Coronary artery (tissue), 2 donors: ENCODE measurements around the gene COL27A1.

Source experiments
- DNase-seq: peaks from one replicate; pipeline ENCODE4 v3.0.0-alpha.2; 2017; ENCODE audit warnings: low spot score
- H3K27ac ChIP-seq, 2 donors: fragments of 200-600 bp; sonication (generic); one replicate each; pipeline ENCODE4 v1.5.1; 2016 to 2019
- H3K4me3 ChIP-seq: fragments of 200-600 bp; sonication (generic); 2 replicates; pipeline ENCODE4 v1.5.1; 2016; ENCODE audit warnings: mild to moderate bottlenecking, moderate library complexity
- TF ChIP-seq, protein P1 (sequence below): fragments of 200-600 bp; sonication (generic); IDR thresholded peaks from one replicate; pipeline ENCODE4 v1.5.1; 2019; ENCODE audit warnings: antibody characterized with exemption

The COL27A1 gene

DNA sequence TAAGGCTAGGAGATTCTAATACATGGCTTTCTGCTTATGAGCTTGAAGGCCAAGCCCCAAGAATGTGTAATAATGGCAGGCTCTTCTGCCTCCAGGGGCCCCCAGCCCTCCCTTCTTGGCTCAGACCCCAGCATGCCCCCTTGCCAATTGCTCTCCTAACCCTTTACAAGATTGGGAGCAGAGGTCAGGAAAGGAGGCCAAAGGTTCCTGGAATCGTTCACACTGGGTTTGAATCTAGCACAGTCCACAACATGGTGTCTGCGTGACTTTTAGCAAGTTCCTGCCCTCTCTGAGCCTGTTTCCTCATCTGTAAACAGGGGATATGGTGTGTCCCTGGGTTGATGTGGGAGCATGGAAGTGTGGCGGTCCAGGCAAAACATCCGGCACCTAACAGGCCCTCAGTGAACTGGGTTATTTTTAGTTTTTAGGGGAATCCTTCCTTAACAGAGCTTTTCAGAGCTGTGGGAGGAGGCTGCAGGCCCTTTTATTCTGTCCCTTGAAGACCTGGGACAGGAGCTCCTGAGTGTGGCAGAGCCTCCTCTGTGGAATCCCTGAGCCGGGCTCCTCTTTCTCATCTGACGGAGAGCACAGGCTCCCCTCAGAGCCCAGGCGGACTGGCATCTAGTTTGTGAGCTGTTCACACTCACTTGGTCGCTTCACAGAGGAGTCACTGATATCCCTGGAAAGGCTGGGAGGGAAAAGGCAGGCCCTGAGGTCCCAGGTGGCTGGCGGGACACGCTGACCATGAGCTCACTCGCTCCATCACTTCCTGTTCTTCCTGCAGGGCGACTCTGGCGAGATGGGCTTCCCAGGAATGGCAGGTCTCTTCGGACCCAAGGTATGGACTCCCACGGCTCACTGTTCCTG is 144.2 kb downstream of the COL27A1 start:
- H3K4me3 ChIP-seq, result no peak overlapping the region
- TF ChIP-seq, protein P1, sequence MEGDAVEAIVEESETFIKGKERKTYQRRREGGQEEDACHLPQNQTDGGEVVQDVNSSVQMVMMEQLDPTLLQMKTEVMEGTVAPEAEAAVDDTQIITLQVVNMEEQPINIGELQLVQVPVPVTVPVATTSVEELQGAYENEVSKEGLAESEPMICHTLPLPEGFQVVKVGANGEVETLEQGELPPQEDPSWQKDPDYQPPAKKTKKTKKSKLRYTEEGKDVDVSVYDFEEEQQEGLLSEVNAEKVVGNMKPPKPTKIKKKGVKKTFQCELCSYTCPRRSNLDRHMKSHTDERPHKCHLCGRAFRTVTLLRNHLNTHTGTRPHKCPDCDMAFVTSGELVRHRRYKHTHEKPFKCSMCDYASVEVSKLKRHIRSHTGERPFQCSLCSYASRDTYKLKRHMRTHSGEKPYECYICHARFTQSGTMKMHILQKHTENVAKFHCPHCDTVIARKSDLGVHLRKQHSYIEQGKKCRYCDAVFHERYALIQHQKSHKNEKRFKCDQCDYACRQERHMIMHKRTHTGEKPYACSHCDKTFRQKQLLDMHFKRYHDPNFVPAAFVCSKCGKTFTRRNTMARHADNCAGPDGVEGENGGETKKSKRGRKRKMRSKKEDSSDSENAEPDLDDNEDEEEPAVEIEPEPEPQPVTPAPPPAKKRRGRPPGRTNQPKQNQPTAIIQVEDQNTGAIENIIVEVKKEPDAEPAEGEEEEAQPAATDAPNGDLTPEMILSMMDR, result no peak
- DNase-seq, result peak; percentile 38
- no peak overlapping the region for H3K27ac ChIP-seq

DNA sequence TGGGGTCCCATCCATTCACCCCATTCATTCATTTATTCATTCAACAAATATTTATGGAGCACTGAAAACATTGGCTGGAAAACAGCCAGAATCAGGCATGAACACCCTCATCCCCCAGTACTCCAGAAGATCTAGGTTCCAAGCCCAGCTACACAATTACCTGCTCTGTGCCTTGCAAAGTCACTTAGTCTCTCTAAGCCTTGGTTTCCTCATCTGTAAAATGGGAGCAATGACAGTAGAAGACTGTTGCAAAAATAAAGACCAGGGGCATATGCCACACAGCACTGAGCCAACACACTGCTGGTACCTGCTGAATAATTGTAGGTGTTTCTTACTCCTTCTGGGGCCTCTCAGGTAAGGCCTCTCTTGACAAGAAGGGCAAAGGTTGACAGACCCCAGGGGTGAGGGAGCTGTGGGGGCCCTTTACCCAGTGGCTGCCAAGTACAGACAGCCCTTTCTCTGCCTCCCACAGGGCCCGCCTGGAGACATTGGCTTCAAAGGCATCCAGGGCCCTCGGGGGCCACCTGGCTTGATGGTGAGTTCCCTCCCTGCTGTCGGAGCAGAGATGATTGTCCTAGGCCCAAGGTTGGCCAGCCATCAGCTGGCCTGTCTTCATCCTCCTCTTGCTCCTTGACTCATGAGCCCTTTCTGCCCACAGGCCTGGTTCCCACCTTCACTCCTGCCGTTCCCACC is 145.0 kb downstream of the COL27A1 start:
- H3K4me3 ChIP-seq, result no peak overlapping the region
- H3K27ac ChIP-seq, result no peak overlapping the region
- peak; percentile 46 for DNase-seq
- TF ChIP-seq, protein P1, result no peak

DNA sequence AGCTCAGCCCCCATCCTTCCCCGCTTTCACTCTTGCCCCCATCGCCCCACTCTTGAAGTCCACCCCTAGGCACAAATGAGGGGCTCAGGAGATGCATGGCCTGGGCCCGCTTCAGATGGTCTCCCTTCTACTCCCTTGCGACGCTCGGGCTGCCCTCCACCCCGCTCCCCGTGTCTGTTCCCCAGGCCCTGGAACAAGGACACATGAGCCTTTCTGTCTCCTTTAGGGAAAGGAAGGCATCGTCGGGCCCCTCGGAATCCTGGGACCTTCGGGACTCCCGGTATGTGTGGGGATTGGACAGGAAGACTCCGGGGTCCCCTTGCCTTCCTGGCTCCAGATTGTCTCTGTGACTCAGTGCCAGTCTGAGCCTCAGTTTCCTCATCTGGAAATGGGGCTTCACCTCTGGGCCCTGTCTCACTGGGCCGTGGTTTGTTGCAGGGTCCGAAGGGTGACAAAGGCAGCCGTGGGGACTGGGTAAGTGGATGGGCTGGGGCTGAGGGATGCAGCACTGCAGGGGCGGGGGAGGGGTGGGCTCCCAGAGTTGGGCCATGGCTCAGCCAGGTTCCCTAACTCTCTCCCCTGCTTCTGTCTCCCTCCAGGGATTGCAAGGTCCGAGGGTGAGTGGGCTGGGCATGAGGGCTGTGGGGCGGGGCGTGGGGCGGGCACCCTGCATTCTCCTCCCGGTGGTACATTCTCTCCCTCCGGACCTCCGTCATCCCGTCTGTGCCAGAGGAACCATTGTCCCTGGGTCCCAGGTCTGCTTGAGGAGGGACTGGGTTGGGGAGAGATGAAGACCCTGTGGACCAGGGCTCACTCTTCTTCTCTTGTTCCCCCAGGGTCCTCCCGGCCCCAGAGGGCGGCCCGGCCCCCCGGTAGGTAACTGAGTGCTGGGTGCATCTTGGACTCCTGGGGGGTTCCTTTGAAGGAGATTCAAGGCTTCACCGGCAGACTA is 145.8 kb downstream of the COL27A1 start:
- Histone ChIP-seq H3K4me3 (no peak overlapping the region), H3K27ac (no peak overlapping the region)
- DNase-seq, result peak; percentile 56
- TF ChIP-seq, protein P1, result no peak

DNA sequence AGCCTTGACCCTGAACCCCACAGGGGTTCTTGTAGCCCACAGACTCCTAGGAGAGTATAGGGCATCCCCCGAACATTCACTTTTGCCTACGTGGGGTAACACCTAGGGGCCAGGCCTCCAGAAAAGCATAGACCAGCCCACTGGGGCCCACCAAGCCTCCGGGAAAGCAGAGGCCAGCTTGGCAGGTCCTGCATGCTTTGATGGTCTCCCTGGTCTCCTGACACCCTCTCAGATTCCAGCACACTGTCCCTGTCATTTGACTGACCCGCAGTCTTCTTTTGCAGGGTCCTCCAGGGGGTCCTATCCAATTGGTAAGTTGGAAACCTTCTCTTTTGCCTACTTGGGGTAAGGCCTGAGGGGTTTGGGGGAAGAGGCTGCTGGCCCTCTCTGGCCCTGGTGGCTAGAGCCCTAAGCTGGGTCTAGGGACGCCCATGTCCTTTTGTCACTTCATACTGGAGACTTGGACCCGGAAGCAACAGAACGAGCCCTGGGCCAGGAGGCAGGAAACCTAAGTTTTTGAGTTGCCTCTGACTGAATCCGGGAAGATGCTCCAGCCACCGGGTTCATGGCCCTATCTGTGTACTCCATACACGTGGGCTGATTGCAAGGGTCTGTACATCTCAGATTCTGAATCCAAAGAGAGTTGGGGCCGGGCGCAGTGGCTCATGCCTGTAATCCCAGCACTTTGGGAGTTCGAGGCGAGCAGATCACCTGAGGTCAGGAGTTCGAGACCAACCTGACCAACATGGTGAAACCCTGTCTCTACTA is 146.6 kb downstream of the COL27A1 start:
- TF ChIP-seq, protein P1, result no peak
- no peak overlapping the region for H3K4me3 ChIP-seq
- H3K27ac ChIP-seq, result no peak overlapping the region
- DNase-seq, result peak; percentile 61

DNA sequence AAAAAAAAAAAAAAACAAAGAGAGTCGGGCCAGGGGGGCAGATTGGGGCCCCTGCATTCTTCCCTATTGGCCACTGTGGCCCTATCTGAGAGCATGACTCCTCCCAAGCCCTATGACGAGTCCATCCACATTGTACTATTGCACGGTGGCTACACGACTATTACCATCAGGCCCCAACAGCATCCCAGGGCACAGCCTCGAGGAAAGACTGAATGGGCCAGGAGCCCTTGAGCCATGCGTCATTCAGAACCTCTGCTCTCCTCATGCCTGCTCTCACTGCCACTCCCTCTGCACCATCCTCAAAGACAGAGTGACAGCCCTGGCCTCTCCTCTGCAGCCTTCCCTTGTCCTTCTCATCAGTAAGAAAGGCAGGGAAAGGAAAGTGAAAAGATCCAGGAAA is 147.4 kb downstream of the COL27A1 start:
- Histone ChIP-seq H3K27ac (no peak overlapping the region), H3K4me3 (no peak overlapping the region)
- DNase-seq, result peak; percentile 65
- TF ChIP-seq, protein P1, result no peak

DNA sequence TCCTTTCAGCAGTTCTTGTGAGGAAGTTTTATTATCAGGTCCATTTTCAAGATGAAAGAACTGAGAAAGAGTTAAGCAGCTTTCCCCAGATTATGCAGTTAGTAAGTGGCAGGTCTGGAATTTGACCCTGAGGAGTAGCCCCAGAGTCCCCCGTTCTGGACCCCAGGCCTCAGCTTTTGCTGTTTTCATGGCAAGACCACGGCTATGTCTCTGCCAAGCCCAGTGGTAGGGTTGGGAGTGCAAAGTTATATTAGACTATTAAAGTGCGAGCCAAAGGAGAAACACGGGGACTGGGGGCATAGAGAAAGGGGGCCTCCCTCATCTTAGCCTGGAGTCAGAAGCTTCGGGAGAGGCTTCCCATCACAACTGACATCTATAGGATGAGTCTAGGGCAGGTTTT is 148.2 kb downstream of the COL27A1 start:
- peak; percentile 47 for DNase-seq
- Histone ChIP-seq H3K27ac (no peak overlapping the region), H3K4me3 (no peak overlapping the region)
- TF ChIP-seq, protein P1, result no peak
